A549 (cell line): ENCODE measurements around the gene MBL2. TPM values are rescaled to one million over a fixed set of nuclear protein-coding genes. Genes with fewer than 3 reads are reported as not detected.

ENCODE experiments used
- ATAC-seq, 2 experiments: fragments of 200-7000 bp in 1 of 2; fragments of >200 bp in 1 of 2; cut with Nextera tagmentation in 1 of 2; cut with Tn5 transposase in 1 of 2; 3 replicates each; pipeline versions ENCODE4 v1.8.0 to v1.9.1; 2018 to 2020; ENCODE audit warnings: mild to moderate bottlenecking in 1 of 2, moderate library complexity in 1 of 2
- CTCF ChIA-PET: fragments of 300-600 bp; sonication (Branson Sonifier 250); formaldehyde crosslinking; extraction: SDS; loops from one replicate; lab custom pipeline; 2021; ENCODE audit warnings: antibody characterized with exemption, inconsistent platforms; lab: Yijun Ruan, JAX
- POLR2A ChIA-PET: fragments of 350-600 bp; formaldehyde crosslinking; extraction: SDS; loops from one replicate; lab custom pipeline; 2021; ENCODE audit warnings: antibody characterized with exemption, inconsistent platforms; lab: Yijun Ruan, JAX
- DNase-seq, 2 experiments: peaks; one replicate each; pipeline versions ENCODE4 v3.0.0 to v3.0.0-alpha.2; 2011 to 2016; ENCODE audit warnings: low read depth in 1 of 2, low spot score in 1 of 2
- FAIRE-seq: peaks from 2 replicates; lab custom pipeline; 2011; peaks lifted over from hg19 to GRCh38; lab: Jason Lieb, UNC
- H3K27ac ChIP-seq, 2 experiments: fragments of >200 bp; sonication (Bioruptor Twin); formaldehyde crosslinking; 3 replicates each; pipeline ENCODE4 v1.5.1; 2016 to 2017
- H3K4me1 ChIP-seq: fragments of >200 bp; sonication (Bioruptor Twin); formaldehyde crosslinking; 3 replicates; pipeline ENCODE4 v1.6.1; 2016
- H3K4me2 ChIP-seq: fragments of >200 bp; sonication (Bioruptor Twin); formaldehyde crosslinking; 3 replicates; pipeline ENCODE4 v1.6.1; 2016
- H3K4me3 ChIP-seq: fragments of >200 bp; sonication (Bioruptor Twin); formaldehyde crosslinking; 3 replicates; pipeline ENCODE4 v1.5.1; 2016
- H3K9me3 ChIP-seq: fragments of >200 bp; sonication (Bioruptor Twin); formaldehyde crosslinking; 3 replicates; pipeline ENCODE4 v1.6.1; 2016
- CEBPB ChIP-seq, 2 experiments: fragments of >200 bp in 1 of 2; sonication (Bioruptor Twin) in 1 of 2; formaldehyde crosslinking in 1 of 2; IDR thresholded peaks; 2 replicates each; pipeline ENCODE4 v1.6.1; 2012 to 2016
- CHD2 ChIP-seq: fragments of 150-350 bp; IDR thresholded peaks from 2 replicates; pipeline ENCODE4 v1.6.1; 2014; ENCODE audit warnings: low read length; ENCODE audit not compliant: partially characterized antibody
- EHMT2 ChIP-seq: fragments of 200-600 bp; sonication (generic); IDR thresholded peaks from 2 replicates; pipeline ENCODE4 v1.6.1; 2016; ENCODE audit warnings: antibody characterized with exemption, low read depth, mild to moderate bottlenecking, moderate library complexity
- ESRRA ChIP-seq: fragments of 150-350 bp; IDR thresholded peaks from 2 replicates; pipeline ENCODE4 v1.6.1; 2014; ENCODE audit warnings: mild to moderate bottlenecking, low read length, borderline replicate concordance
- FOSL2 ChIP-seq, 2 experiments: fragments of 450-650 bp in 1 of 2; fragments of >200 bp in 1 of 2; sonication (Bioruptor Twin) in 1 of 2; formaldehyde crosslinking; IDR thresholded peaks; 2 replicates each; pipeline versions ENCODE4 v1.5.0 to v1.6.1; 2016 to 2020; ENCODE audit warnings: mild to moderate bottlenecking in 1 of 2, moderate library complexity in 1 of 2
- FOXS1 ChIP-seq: fragments of 250-450 bp; sonication (Bioruptor Pico); IDR thresholded peaks from 2 replicates; pipeline ENCODE4 v1.5.0; 2020; ENCODE audit warnings: mild to moderate bottlenecking, moderate library complexity
- HDAC2 ChIP-seq: fragments of 200-600 bp; sonication (generic); IDR thresholded peaks from 2 replicates; pipeline ENCODE4 v1.6.1; 2016
- MAFK ChIP-seq: fragments of 450-650 bp; IDR thresholded peaks from 2 replicates; pipeline ENCODE4 v1.6.1; 2014; ENCODE audit not compliant: partially characterized antibody
- RAD21 ChIP-seq, 2 experiments: fragments of >200 bp in 1 of 2; sonication (Bioruptor Twin) in 1 of 2; formaldehyde crosslinking in 1 of 2; IDR thresholded peaks in 1 of 2; conservative IDR thresholded peaks in 1 of 2; 2 replicates in 1 of 2; 3 replicates in 1 of 2; pipeline ENCODE4 v1.6.1; 2012 to 2018; ENCODE audit warnings: inconsistent platforms in 1 of 2
- RCOR1 ChIP-seq: fragments of 150-350 bp; IDR thresholded peaks from 2 replicates; pipeline ENCODE4 v1.6.1; 2014; ENCODE audit warnings: antibody characterized with exemption, low read length, low read depth
- REST ChIP-seq: fragments of 200-600 bp; sonication (generic); IDR thresholded peaks from 2 replicates; pipeline ENCODE4 v1.6.1; 2016; ENCODE audit warnings: antibody characterized with exemption, mild to moderate bottlenecking, moderate library complexity
- RNF2 ChIP-seq: fragments of 200-600 bp; sonication (generic); IDR thresholded peaks from 2 replicates; pipeline ENCODE4 v1.6.1; 2016; ENCODE audit warnings: low read depth, mild to moderate bottlenecking, antibody characterized with exemption, moderate library complexity, borderline replicate concordance
- SMC3 ChIP-seq: fragments of >200 bp; sonication (Bioruptor Twin); formaldehyde crosslinking; IDR thresholded peaks from 3 replicates; pipeline ENCODE4 v1.6.1; 2018; ENCODE audit warnings: inconsistent platforms
- SREBF2 ChIP-seq: fragments of 450-650 bp; IDR thresholded peaks from 2 replicates; pipeline ENCODE4 v1.6.1; 2014; ENCODE audit warnings: mild to moderate bottlenecking, moderate library complexity
- ZNF302 ChIP-seq: fragments of 250-450 bp; sonication (Bioruptor Pico); IDR thresholded peaks from 2 replicates; pipeline ENCODE4 v1.9.0; 2021; ENCODE audit warnings: inconsistent platforms, mild to moderate bottlenecking, moderate library complexity
- WGBS: methylation state at CpG from one replicate; pipeline ENCODE4 v1.1.6; 2017; ENCODE audit errors: missing lambda C conversion rate; 5-methylcytosine and 5-hydroxymethylcytosine counted together
- polyA plus RNA-seq, 4 experiments: library from polyadenylated mRNA; depleted of rRNA in 3 of 4; stranded (reverse); fragments of >200 nt; fragmentation: RNase III in 1 of 4; extraction: RNeasy Plus Mini Kit Qiagen cat#74134 plus additional on column Dnase treatment in 1 of 4; gene quantifications; 2 replicates in 3 of 4; 3 replicates in 1 of 4; pipeline ENCODE4 v1.2.3, GENCODE V29; 2011 to 2017
- TF ChIP-seq, protein P1 (sequence below): fragments of >200 bp; sonication (Bioruptor Twin); formaldehyde crosslinking; IDR thresholded peaks from 3 replicates; pipeline ENCODE4 v1.5.1; 2016
- TF ChIP-seq, protein P2 (sequence below): fragments of 250-450 bp; sonication (Bioruptor Pico); IDR thresholded peaks from 2 replicates; pipeline ENCODE4 v1.5.0; 2020; ENCODE audit warnings: low read depth, mild to moderate bottlenecking, moderate library complexity

Gene MBL2
- polyA plus RNA-seq, 2 of the 4 experiments (the other 2 are of a cell fraction): not detected

DNA sequence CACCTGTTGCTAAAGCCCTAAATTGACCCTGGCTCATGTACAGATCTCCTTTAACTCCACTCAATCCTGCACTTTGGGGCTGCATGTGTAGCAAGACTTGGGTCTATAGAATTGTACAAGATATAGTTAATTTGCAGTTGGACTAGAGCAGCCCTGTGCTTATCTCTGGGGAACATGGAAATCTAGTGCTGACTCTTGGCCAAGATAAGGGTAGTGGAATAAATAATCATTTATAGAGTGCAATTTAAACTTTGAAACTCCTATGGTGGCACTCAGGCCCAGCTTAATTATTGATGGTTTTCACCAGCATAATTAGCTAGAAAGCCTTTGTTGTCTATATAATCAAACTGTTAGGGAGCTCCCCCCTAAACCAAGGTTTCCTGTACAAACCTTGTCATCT is 39.2 kb upstream of the MBL2 start (continued):
- TF ChIP-seq REST (no peak), FOSL2 (IDR thresholded peaks at IDR 0.05) (no peak), FOSL2 (CRISPR knock-in tag; IDR thresholded peaks at IDR 0.05) (no peak), RAD21 (conservative IDR thresholded peaks at IDR 0.05 in 1 of 2, IDR thresholded peaks at IDR 0.05 in 1 of 2) (no peak), EHMT2 (no peak)
- TF ChIP-seq, all 56 proteins: peak for 0

GRCh38 chr10:52810761-52811160 is 38.2 kb upstream of the MBL2 start:
- H3K4me1 ChIP-seq: no peaks in the 10 kb centered on the region
- WGBS: 4% methylated on average over 2 of the region's 2 CpGs
- ATAC-seq (no peak), DNase-seq (no peak), FAIRE-seq (no peak)
- no peak overlapping the region for H3K27ac ChIP-seq
- TF ChIP-seq HDAC2: no peak
- H3K4me2 ChIP-seq: no peak overlapping the region
- H3K4me3 ChIP-seq: no peak overlapping the region
- ChIA-PET CTCF (interaction anchor here (2.4 kb wide), 1 partner anchor 31 kb away, joined by 8 read pairs; no protein-coding TSS in a partner anchor), POLR2A (no interaction called here)
- no peaks in the 10 kb centered on the region for H3K9me3 ChIP-seq

DNA sequence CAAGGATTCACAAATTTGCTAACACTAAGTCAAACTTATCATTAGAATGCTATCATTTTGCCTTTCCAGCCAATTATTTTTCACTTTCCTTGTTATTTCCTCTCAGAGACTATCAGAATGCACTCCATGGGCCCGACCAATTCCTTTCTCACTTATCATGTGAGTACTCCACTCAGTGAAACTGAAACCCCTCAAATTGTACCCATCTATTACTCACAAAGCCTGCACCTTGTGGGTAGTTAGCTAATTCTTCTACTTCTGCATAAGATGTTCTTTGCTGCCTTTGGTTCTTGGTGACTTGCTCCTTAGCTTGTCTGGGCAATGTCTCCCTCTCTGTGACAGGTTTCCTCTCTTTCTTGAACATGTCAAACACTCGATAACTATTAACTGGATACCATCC is 35.2 kb upstream of the MBL2 start:
- Histone ChIP-seq H3K4me3 (no peak overlapping the region), H3K9me3 (no peaks in the 10 kb centered on the region), H3K27ac (no peak overlapping the region), H3K4me2 (no peak overlapping the region), H3K4me1 (no peaks in the 10 kb centered on the region)
- DNase-seq (no peak), FAIRE-seq (no peak), ATAC-seq (no peak)
- 7% methylated on average over 2 of the region's 2 CpGs for WGBS
- no peak for TF ChIP-seq ZNF302 (CRISPR knock-in tag)
- no peak for TF ChIP-seq MAFK
- no peak for TF ChIP-seq SMC3
- TF ChIP-seq, protein P1, sequence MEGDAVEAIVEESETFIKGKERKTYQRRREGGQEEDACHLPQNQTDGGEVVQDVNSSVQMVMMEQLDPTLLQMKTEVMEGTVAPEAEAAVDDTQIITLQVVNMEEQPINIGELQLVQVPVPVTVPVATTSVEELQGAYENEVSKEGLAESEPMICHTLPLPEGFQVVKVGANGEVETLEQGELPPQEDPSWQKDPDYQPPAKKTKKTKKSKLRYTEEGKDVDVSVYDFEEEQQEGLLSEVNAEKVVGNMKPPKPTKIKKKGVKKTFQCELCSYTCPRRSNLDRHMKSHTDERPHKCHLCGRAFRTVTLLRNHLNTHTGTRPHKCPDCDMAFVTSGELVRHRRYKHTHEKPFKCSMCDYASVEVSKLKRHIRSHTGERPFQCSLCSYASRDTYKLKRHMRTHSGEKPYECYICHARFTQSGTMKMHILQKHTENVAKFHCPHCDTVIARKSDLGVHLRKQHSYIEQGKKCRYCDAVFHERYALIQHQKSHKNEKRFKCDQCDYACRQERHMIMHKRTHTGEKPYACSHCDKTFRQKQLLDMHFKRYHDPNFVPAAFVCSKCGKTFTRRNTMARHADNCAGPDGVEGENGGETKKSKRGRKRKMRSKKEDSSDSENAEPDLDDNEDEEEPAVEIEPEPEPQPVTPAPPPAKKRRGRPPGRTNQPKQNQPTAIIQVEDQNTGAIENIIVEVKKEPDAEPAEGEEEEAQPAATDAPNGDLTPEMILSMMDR: no peak
- TF ChIP-seq CHD2: no peak
- no peak for TF ChIP-seq ESRRA
- TF ChIP-seq FOXS1: no peak
- ChIA-PET POLR2A (no interaction called here), CTCF (interaction anchor here (1.9 kb wide), 1 partner anchor 10 kb away, joined by 11 read pairs; no protein-coding TSS in a partner anchor)

DNA sequence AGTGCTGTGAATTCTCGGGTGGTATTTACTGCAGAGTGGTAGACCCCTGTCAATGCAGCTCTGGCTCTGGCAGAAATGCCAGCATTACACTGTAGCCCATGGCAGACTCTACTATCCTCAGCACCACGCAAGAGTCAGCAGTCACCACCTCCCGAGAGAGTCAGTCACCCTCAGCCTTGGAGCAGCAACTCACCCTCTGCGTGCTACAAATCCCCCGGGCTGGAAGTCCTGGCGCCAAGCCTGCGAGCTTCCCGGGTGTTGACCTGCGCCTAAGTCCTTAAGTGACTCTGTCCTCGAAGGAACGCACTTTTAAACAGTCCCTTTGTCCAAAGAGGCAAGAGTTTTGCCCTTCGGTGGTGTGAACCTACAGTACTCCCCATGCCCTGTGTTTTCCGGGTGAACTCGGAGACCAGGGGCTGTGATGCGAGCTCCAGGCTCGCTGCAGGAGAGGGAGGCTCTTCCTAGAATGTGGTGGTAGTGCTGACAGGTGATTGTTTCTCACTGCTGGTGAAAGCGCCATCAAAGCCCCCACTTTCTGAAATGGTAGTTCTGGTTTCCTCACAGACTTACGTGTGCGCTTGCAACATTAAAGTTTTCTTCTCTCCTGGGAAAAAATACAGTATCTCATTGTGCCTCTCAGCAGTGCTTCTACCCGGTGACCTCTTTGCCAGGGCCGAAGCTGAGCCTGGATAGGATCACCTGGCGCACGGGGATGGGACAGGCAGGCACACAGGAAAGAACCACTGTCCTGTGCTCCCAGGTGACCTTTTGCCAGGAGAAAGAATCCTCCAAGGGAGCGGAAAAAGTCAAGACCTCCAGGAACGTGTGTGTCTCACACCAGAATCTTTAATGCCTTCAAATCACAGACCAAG is 33.1 kb upstream of the MBL2 start:
- CTCF ChIA-PET: interaction anchor here (0.7 to 1.9 kb wide), 2 partner anchors 12 to 21 kb away, joined by 3 to 11 read pairs; no protein-coding TSS in a partner anchor

More for the DNA sequence above, 33.1 kb upstream of the MBL2 start:
- no peak for TF ChIP-seq ZNF302 (CRISPR knock-in tag)
- no peak for TF ChIP-seq SREBF2
- TF ChIP-seq, protein P2, sequence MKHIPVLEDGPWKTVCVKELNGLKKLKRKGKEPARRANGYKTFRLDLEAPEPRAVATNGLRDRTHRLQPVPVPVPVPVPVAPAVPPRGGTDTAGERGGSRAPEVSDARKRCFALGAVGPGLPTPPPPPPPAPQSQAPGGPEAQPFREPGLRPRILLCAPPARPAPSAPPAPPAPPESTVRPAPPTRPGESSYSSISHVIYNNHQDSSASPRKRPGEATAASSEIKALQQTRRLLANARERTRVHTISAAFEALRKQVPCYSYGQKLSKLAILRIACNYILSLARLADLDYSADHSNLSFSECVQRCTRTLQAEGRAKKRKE (CRISPR knock-in tag): no peak
- TF ChIP-seq FOSL2 (IDR thresholded peaks at IDR 0.05): no peak
- no peak for TF ChIP-seq FOSL2 (CRISPR knock-in tag; IDR thresholded peaks at IDR 0.05)
- TF ChIP-seq RCOR1: no peak
- no peak for TF ChIP-seq RNF2
- TF ChIP-seq CEBPB (IDR thresholded peaks at IDR 0.05): no peak
- TF ChIP-seq, protein P1: no peak
- TF ChIP-seq, all 56 proteins: peak for 0
- Histone ChIP-seq H3K4me3 (no peak overlapping the region), H3K27ac (no peak overlapping the region), H3K4me1 (no peaks in the 10 kb centered on the region), H3K4me2 (no peak overlapping the region), H3K9me3 (no peaks in the 10 kb centered on the region)
- WGBS: 37% methylated on average over 21 of the region's 25 CpGs
- POLR2A ChIA-PET: no interaction called here
- FAIRE-seq (no peak), ATAC-seq (peak in 1 of 2 experiments; percentile 28; a peak in 3 of 6 replicates), DNase-seq (no peak)
